NCI-H2227 treated with DMSO at 0.1 percent for 48 hours (cell line): ENCODE data around the gene LILRB5.
"Not testable (repeated sequence)": the region's sequence is repeated elsewhere in the genome, so short reads cannot be mapped to it uniquely, and the experiment has no call there.

Experiments used
- DNase-seq: peaks from one replicate; lab custom pipeline; 2025; lab: John Stamatoyannopoulos, UW

Gene LILRB5

DNA sequence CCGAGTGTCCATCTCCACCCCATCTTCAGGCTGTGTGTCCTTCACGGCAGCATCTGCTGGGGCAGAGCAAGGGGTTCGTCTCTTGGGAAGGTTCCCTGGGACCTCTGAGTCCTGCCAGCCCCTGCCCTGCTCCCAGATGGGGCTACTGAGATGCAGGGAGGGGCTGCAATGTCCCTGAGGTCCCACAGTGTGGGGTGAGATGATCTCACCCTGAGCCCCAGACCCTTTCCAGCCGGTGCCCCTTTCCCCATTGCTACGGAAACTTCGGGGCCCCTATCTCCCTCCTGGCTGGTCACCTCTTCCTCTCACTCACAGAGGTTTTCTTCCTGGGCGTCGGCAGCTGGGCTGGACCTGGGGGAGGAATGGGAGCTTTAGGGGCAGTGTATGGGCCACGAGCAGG lies 18.9 kb upstream of the LILRB5 start:
- no peak for DNase-seq

- not testable (repeated sequence) for DNase-seq
Measured at GRCh38 chr19:54274516-54274915, 17.4 kb upstream of the LILRB5 start.

DNA sequence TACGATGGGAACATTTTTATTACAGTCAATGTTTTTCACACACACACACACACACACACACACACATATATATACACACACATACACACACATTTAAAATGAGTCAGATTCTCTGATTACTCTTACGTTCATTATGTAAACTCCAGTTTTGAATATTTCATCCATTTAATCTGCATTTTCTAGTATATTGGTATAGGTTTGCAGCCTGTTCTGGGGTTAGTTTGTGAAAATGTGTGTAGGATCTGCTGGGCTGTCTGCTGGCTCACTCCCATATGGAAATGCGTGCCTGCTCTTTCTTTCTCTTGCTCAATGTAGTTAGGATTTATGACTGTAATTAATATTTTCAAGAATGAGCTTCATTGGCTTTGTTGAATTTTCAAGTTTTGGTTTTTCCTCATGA lies 16.7 kb upstream of the LILRB5 start:
- no peak for DNase-seq

DNA sequence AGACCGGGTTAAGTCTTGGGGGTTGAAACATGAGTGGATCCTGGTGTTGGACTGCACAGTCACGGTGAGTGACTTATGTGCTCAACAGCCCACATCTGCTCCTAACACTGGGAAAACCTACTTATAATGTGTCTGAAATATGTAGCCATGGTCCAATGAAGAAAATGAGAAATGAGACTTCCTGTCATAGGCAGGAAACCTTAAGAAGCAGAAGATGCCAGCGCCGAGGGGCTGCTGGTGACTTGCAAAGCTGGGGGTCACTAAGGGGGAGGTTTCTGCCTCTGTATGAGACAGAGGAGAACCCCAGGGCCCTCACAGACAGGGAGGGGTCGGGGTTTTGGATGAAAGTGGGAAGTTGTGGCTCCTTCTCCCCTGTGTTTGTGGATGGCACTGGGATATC lies 15.1 kb upstream of the LILRB5 start:
- not testable (repeated sequence) for DNase-seq

DNA sequence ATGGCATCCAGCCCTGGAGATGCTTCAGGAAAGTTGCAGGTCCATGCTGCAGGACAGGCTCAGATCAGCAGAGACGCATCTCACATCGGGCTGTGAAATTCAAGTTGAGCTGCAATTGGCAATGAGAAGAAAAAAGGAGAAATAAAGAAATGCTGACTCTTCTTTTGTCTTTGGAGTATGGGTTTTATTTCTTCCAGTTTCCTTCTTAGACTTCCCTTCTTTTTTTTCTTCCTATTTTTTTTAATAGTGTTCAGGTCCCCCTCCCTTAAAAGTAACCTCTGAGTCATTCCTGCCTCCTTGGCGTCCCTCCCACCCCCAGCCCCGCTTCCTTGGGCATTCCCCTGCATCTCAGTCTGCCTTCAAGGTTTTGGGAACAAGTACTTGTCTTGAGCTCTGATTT lies 14.5 kb upstream of the LILRB5 start:
- DNase-seq = not testable (repeated sequence)

GRCh38 chr19:54271106-54271505 lies 14.0 kb upstream of the LILRB5 start:
- DNase-seq = no peak

DNA sequence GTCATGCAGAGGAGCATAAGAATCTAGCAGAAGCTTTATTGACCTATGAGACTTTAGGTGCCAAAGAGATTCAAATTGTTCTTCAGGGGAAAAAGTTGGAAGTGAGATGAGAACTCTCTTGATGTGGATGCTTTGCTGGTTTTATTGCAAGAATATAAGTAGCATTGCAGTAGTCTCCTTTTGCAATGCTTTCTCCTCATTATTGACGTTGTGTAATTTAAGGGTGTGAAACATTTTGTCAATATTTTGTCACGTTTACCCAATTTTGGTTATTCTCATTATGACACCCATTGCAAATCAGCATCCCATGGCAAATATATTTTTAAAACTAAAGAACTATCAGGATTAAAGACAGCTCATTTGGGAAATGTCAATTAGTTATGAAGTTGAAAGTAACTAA lies 11.9 kb upstream of the LILRB5 start:
- no peak for DNase-seq

- peak; percentile 37 for DNase-seq
Measured at GRCh38 chr19:54266133-54266532, 9.1 kb upstream of the LILRB5 start.

DNA sequence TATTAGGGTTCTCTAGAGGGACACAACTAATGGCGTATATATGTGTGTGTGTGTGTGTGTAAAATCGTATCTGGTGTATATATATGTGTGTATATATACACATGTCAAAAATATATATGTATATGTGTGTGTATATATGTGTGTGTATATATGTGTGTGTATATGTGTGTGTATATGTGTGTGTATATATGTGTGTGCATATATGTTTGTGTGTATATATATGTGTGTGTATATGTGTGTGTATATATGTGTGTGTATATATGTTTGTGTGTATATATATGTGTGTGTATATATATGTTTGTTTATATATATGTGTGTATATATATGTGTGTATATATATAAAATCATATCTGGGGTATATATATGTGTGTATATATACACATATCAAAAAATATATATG lies 5.4 kb upstream of the LILRB5 start:
- no peak for DNase-seq

DNA sequence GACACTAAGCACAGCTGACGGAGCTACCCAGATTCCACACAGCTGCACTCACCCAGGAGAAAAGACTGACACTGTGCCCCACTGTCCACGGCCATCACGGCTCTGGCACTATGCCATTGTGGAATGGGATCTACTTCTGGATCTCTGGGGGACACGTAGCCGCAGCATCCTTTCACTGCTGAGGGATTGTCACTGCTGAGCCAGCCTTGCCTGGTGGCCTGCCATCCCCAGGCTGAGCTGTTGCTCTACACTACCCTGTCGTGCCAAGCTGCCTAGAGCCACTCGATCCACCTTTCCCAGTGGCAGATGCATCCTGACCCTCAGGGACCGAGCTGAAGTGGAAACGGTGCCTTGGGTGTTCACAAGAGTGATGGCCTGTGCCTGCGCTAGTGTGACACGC lies 5.0 kb upstream of the LILRB5 start:
- DNase-seq = no peak

DNA sequence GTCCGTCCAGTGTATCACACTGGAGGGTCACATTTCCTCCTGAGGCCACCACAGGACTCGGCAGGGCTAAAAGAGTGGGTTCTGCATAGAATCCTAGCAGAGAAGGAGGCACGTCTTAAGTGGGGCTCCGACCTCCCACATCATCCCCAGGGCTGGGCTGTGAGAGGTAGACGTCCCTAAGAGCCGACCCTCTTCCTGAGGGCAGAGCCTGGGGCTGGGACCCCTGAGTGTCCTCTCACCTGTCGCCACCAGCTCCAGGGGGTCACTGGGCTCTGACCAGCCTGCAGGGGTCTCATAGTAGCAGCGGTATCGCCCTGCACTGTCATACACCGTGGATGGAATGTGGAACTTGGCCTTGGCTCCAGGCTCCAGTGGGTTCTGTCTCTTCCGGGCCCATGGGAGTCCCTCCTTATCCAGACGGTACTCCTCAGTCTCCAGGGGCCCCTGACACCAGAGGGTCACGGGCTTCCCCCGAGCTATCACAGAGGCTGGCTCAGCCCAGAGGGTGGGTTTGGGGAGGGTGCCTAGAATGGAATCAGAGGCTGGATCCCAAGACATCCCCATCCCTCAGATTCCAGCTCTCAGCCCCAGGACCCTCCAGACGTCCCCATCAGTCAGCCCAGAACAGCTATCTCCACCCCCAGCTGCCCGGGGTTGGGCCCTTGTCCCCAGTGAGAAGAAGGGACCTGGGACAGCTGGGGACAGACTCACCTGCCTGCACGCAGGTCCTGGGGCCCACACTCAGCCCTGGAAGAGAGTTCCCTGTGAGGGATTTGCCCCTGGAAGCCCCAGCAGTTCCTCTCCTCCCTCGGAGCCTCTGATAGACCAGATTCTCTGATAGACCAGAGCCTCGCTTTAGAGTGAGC lies 590 bp downstream of the LILRB5 start:
- DNase-seq = no peak

GRCh38 chr19:54255105-54255775 lies 1.8 kb downstream of the LILRB5 start:
- no peak for DNase-seq

DNA sequence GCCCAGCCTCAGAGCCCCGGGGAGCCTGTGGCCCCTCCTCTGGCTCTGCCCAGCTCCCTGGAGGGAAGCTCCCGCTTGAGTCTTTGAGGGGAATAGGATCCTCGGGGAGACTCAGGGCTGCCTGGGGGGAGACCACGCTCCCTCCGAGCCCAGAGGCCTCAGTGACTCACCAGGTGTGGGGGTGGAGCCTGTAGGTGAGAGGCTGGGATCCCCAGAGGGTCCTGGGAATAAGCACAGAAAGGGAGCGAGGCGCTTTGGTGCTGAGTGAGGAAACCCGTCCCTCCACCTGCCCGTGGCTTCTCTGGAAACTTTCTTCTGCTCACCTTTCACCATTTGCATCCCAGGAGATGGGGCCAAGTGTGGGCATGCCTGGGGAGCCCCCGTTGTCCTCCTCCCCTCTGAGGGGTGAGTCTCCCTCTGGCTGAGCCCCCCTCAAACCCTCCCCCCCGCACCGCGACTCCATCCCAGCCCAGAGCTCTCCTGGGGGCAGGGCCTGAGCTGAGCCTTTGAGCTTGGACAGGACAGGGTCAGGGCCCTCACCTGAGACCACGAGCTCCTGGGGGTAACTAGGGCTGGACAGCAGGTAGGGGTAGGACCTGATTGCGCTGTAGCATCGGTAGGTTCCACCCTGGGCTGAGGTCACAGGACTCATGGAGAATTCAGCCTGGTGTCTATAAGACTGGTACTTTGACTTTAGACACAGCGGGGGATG lies 2.7 kb downstream of the LILRB5 start:
- DNase-seq = no peak

GRCh38 chr19:54253331-54254194 lies 3.5 kb downstream of the LILRB5 start:
- DNase-seq = no peak

- no peak for DNase-seq
Measured at GRCh38 chr19:54252845-54253244, 4.2 kb downstream of the LILRB5 start.

GRCh38 chr19:54252243-54252642 lies 4.8 kb downstream of the LILRB5 start:
- no peak for DNase-seq

- no peak for DNase-seq
Measured at GRCh38 chr19:54248016-54248601, 9.0 kb downstream of the LILRB5 start.

DNA sequence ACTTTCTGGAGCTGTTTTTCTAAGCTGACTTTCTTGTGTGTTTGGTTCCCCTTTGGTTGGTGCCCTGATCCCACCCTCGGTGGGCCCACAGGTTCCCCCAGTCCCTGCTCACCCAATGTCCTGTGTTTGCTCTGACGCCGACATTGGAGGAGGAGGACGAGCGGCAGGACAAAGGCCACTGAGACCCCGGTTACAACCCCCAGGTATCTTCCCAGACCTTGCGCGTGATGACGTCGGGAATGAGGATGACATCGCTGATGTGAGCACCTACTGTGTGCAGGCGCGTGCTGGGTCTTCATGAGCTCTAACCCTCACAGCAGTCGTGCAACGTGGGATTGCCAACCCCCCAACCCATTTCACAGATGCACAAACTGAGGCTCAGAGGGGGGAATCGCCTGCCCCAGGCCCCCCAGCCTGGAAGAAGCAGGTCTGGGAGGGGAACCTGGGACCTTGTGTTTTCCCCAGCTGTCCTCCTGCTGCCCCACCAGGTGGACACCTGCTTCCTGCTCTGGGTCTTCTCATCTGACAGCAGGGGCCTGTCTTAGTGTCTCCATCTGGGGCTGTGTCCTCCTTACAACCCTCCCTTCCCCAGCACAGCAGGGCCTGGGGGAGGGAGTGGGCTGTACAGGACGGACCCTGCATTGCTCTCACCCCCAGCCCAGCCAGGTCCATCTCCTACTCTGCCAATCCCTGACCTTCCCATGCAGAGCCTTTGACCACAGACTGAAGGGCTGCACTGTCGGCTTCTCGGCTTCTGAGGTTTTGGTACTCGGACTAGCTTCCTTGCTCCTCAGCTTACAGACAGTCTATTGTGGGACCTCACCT lies 9.8 kb downstream of the LILRB5 start:
- DNase-seq = no peak

- DNase-seq = no peak
Measured at GRCh38 chr19:54245936-54246335, 11.1 kb downstream of the LILRB5 start.

DNA sequence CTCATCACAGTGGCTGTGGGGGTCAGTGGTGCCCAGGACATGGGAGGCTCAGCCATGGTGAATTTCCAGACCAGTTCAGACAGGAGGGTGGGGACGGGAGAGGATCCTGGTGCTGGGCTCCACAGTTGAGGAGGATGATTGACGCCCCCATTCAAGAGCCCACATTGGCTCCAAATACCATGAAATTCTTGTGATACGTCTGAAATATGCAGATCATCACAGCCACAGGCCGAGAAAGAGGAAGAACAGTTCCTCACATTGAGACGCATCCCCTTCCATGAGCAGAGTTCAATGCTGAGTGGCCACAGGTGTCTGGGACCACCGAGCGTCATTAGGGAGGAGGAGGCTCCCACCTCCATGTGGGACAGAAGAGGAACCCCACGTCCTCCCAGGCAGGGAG lies 13.3 kb downstream of the LILRB5 start:
- DNase-seq = not testable (repeated sequence)

DNA sequence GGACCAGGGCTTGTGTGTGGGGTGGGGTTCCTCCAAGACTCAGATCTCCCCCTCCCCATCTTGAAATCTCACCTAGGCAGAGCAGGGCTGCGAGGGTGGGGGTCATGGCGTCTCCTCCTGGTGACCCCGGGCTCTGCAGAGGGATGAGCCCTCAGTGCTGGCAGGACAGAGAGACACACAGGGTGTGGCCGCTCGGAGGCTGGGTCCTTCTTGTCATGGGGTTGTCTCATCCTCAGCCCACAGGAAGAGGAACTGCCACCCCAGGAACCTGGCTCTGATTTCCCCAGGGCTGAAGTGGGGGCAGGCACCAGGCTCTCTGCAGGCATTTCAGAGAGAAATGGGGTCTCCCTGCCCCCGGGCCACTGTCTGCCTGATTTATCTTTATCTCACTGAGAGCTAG lies 14.4 kb downstream of the LILRB5 start, which contains the start of gene LILRA6:
Gene LILRA6, minus strand, starts transcription at position 145 of the 400 bp plus-strand sequence.
- not testable (repeated sequence) for DNase-seq
